GM12878 (cell line): ENCODE measurements around the gene ETS1. TPM values are rescaled to one million over a fixed set of nuclear protein-coding genes. Genes with fewer than 3 reads are reported as not detected.

Experiments
- BACH1 ChIP-seq: fragments of 450-650 bp; IDR thresholded peaks from 2 replicates; pipeline ENCODE4 v1.6.1; 2017; ENCODE audit warnings: mild to moderate bottlenecking, borderline replicate concordance
- CBFB ChIP-seq: IDR thresholded peaks from 2 replicates; pipeline ENCODE4 v1.6.1; 2016; ENCODE audit warnings: antibody characterized with exemption, low read depth
- CHD2 ChIP-seq: IDR thresholded peaks from 2 replicates; pipeline ENCODE4 v1.6.1; 2011; ENCODE audit warnings: low read depth, low read length, improper control_type of control experiment, borderline replicate concordance
- EP300 ChIP-seq, 2 experiments: fragments of 150-350 bp in 1 of 2; IDR thresholded peaks; 2 replicates each; pipeline ENCODE4 v1.6.1; 2011 to 2012; ENCODE audit warnings: low read depth in 2 of 2, low read length in 2 of 2, borderline replicate concordance in 1 of 2, improper control_type of control experiment in 1 of 2, inconsistent platforms in 1 of 2; ENCODE audit not compliant: control insufficient read depth in 1 of 2
- IRF4 ChIP-seq: IDR thresholded peaks from 2 replicates; pipeline ENCODE4 v1.6.1; 2011; ENCODE audit warnings: low read depth, low read length
- KAT2A ChIP-seq: conservative IDR thresholded peaks from 2 replicates; pipeline ENCODE4 v1.6.1; 2011; ENCODE audit warnings: low read depth, low read length; ENCODE audit not compliant: control insufficient read depth
- MEF2A ChIP-seq: IDR thresholded peaks from 2 replicates; pipeline ENCODE4 v1.6.1; 2011; ENCODE audit warnings: low read depth, mild to moderate bottlenecking, low read length, moderate library complexity; ENCODE audit not compliant: insufficient read depth
- PAX5 ChIP-seq: IDR thresholded peaks from 2 replicates; pipeline ENCODE4 v1.6.1; 2011; ENCODE audit warnings: low read depth, low read length, borderline replicate concordance
- POU2F2 ChIP-seq: IDR thresholded peaks from 3 replicates; pipeline ENCODE4 v1.6.1; 2011; ENCODE audit warnings: low read depth, mild to moderate bottlenecking, low read length, borderline replicate concordance
- RUNX3 ChIP-seq: IDR thresholded peaks from 2 replicates; pipeline ENCODE4 v1.6.1; 2012; ENCODE audit warnings: low read length, inconsistent platforms
- SIN3A ChIP-seq: IDR thresholded peaks from 2 replicates; pipeline ENCODE4 v1.6.1; 2012; ENCODE audit warnings: low read depth, low read length, improper control_type of control experiment
- SMAD5 ChIP-seq: IDR thresholded peaks from 2 replicates; pipeline ENCODE4 v1.6.1; 2016; ENCODE audit warnings: antibody characterized with exemption, low read depth
- SP1 ChIP-seq: IDR thresholded peaks from one replicate; pipeline ENCODE4 v1.6.1; 2011; ENCODE audit warnings: low read depth, low read length
- SUPT20H ChIP-seq: IDR thresholded peaks from 2 replicates; pipeline ENCODE4 v1.6.1; 2011; ENCODE audit warnings: low read depth, mild to moderate bottlenecking, low read length, moderate library complexity, borderline replicate concordance; ENCODE audit not compliant: control insufficient read depth
- TAF1 ChIP-seq: IDR thresholded peaks from 2 replicates; pipeline ENCODE4 v1.6.1; 2011; ENCODE audit warnings: mild to moderate bottlenecking, low read depth, low read length, borderline replicate concordance
- TCF12 ChIP-seq: IDR thresholded peaks from 2 replicates; pipeline ENCODE4 v1.6.1; 2011; ENCODE audit warnings: low read depth, mild to moderate bottlenecking, low read length
- ZNF207 ChIP-seq: fragments of 450-650 bp; IDR thresholded peaks from 2 replicates; pipeline ENCODE4 v1.6.1; 2014; ENCODE audit warnings: antibody characterized with exemption, mild to moderate bottlenecking, borderline replicate concordance
- ZNF384 ChIP-seq: IDR thresholded peaks from 2 replicates; pipeline ENCODE4 v1.6.1; 2012; ENCODE audit warnings: low read depth, mild to moderate bottlenecking, low read length, improper control_type of control experiment, borderline replicate concordance
- ZNF622 ChIP-seq: fragments of 450-650 bp; IDR thresholded peaks from 2 replicates; pipeline ENCODE4 v1.6.1; 2017; ENCODE audit warnings: mild to moderate bottlenecking, inconsistent platforms
- polyA plus RNA-seq, 11 experiments: library from polyadenylated mRNA; depleted of rRNA in 4 of 11; unstranded in 6 of 11; stranded (reverse) in 5 of 11; fragments of >200 nt; fragmentation: Nextera tagmentation in 4 of 11; fragmentation: Illumina TruSeq in 1 of 11; extraction: Ambion mirVana in 4 of 11; extraction: Trizol in 1 of 11; gene quantifications; 1 replicate in 1 of 11; 2 replicates in 10 of 11; pipeline versions ENCODE4 v1.2.1 to v1.2.3, GENCODE V29; 2011 to 2016; ENCODE audit warnings: inconsistent platforms in 2 of 11, missing spikeins in 2 of 11, low read depth in 1 of 11
- total RNA-seq, 4 experiments: library from RNA; depleted of rRNA in 3 of 4; stranded (reverse); fragments of >200 nt in 3 of 4; fragmentation: Illumina TruSeq in 1 of 4; extraction: Trizol in 1 of 4; gene quantifications; 2 replicates each; pipeline versions ENCODE4 v1.2.1 to v1.2.3, GENCODE V29; 2013 to 2021
- TF ChIP-seq, protein P1 (sequence below): IDR thresholded peaks from 2 replicates; pipeline ENCODE4 v1.6.1; 2012; ENCODE audit warnings: mild to moderate bottlenecking, low read depth, low read length
- TF ChIP-seq, protein P2 (sequence below): fragments of 450-650 bp; IDR thresholded peaks from 2 replicates; pipeline ENCODE4 v1.6.1; 2017; ENCODE audit warnings: mild to moderate bottlenecking, low read depth, inconsistent platforms; ENCODE audit not compliant: poor library complexity, severe bottlenecking
- TF ChIP-seq, protein P3 (sequence below): IDR thresholded peaks from 2 replicates; pipeline ENCODE4 v1.6.1; 2011; ENCODE audit warnings: borderline replicate concordance, low read depth, mild to moderate bottlenecking, moderate library complexity, mixed read lengths, low read length; ENCODE audit not compliant: insufficient read depth; ENCODE audit errors: extremely low read length

The ETS1 gene
- total and polyA plus RNA-seq, 10 of the 15 experiments (the other 5 are each of a cell fraction or from before 2014, with no cell fraction given), result 12.5 to 112 (median 55.5) TPM

DNA sequence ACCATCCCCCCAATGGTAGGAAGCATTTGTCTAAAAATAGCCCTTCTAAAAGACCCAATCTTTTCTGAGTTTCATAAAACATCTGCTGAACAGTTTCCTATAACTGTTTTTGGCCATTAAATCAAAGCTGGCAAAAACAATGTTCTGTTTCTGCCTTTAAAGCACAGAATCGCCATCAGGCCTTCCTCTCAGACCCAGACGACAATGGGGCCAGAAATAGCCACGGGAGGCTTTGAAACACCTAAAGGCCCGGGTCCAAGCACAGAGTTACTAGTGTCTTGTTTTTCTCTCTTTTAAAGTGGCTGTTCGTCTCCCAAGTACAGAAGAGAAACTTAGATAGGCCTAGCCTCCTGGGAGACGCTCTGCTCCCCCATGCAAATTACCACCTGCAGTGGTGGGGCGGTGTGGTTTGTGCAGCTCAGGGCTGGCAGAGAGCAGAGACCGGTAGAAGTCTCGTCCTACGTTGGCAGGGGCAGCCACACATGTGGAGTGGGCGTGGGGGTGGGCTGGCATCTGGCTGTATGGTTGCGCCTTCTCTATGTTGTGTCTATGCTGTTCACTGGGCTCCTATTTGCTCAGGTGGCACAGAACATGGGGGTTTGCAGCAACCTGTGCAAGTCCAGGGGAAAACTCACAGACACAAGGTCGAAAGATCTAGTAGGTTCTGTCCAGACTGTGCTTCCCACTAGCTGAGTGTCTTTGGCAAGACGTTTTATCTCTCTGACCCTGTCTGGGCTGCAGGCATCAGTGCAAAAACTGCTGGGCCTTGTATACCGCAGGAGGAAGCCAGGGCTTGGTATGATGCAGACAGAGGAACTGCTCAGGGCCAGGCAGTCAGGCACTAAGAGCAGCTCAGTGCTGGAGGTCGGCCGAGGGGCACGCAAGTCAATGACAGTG lies 23.6 kb upstream of the ETS1 start (continued):
- TF ChIP-seq TAF1, result peak; percentile 69; the same call in 1 of the 2 replicates
- TF ChIP-seq PAX5, result 0 out of 2 replicates have a peak, but pooled peaks have one; percentile 31
- 0 out of 2 replicates have a peak, but pooled peaks have one; percentile 47 for TF ChIP-seq MEF2A
- TF ChIP-seq BACH1, result 0 out of 2 replicates have a peak, but pooled peaks have one; percentile 54
- peak; percentile 79 for TF ChIP-seq RUNX3
- peak; percentile 34; the same call in 1 of the 2 replicates for TF ChIP-seq IRF4
- TF ChIP-seq ZNF207, result 0 out of 2 replicates have a peak, but pooled peaks have one; percentile 30
- TF ChIP-seq, protein P1, sequence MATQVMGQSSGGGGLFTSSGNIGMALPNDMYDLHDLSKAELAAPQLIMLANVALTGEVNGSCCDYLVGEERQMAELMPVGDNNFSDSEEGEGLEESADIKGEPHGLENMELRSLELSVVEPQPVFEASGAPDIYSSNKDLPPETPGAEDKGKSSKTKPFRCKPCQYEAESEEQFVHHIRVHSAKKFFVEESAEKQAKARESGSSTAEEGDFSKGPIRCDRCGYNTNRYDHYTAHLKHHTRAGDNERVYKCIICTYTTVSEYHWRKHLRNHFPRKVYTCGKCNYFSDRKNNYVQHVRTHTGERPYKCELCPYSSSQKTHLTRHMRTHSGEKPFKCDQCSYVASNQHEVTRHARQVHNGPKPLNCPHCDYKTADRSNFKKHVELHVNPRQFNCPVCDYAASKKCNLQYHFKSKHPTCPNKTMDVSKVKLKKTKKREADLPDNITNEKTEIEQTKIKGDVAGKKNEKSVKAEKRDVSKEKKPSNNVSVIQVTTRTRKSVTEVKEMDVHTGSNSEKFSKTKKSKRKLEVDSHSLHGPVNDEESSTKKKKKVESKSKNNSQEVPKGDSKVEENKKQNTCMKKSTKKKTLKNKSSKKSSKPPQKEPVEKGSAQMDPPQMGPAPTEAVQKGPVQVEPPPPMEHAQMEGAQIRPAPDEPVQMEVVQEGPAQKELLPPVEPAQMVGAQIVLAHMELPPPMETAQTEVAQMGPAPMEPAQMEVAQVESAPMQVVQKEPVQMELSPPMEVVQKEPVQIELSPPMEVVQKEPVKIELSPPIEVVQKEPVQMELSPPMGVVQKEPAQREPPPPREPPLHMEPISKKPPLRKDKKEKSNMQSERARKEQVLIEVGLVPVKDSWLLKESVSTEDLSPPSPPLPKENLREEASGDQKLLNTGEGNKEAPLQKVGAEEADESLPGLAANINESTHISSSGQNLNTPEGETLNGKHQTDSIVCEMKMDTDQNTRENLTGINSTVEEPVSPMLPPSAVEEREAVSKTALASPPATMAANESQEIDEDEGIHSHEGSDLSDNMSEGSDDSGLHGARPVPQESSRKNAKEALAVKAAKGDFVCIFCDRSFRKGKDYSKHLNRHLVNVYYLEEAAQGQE, result no peak
- TF ChIP-seq TCF12, result peak; percentile 96
- TF ChIP-seq SP1, result peak; percentile 53
- TF ChIP-seq CHD2, result peak; percentile 74; the same call in 1 of the 2 replicates
- TF ChIP-seq, protein P2, sequence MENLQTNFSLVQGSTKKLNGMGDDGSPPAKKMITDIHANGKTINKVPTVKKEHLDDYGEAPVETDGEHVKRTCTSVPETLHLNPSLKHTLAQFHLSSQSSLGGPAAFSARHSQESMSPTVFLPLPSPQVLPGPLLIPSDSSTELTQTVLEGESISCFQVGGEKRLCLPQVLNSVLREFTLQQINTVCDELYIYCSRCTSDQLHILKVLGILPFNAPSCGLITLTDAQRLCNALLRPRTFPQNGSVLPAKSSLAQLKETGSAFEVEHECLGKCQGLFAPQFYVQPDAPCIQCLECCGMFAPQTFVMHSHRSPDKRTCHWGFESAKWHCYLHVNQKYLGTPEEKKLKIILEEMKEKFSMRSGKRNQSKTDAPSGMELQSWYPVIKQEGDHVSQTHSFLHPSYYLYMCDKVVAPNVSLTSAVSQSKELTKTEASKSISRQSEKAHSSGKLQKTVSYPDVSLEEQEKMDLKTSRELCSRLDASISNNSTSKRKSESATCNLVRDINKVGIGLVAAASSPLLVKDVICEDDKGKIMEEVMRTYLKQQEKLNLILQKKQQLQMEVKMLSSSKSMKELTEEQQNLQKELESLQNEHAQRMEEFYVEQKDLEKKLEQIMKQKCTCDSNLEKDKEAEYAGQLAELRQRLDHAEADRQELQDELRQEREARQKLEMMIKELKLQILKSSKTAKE, result peak; percentile 73
- TF ChIP-seq EP300 (IDR thresholded peaks at IDR 0.05; ENCODE audit: borderline replicate concordance in 1 of 2, control insufficient read depth in 1 of 2, low read depth in 2 of 2, low read length in 2 of 2), result peak; percentile 42 to 86; a peak in 3 of 4 replicates
- TF ChIP-seq, protein P3, sequence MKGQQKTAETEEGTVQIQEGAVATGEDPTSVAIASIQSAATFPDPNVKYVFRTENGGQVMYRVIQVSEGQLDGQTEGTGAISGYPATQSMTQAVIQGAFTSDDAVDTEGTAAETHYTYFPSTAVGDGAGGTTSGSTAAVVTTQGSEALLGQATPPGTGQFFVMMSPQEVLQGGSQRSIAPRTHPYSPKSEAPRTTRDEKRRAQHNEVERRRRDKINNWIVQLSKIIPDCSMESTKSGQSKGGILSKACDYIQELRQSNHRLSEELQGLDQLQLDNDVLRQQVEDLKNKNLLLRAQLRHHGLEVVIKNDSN, result no peak
- no peak for TF ChIP-seq SIN3A
- TF ChIP-seq SUPT20H, result no peak
- TF ChIP-seq CBFB, result peak; percentile 73; the same call in 1 of the 2 replicates
- 0 out of 2 replicates have a peak, but pooled peaks have one; percentile 18 for TF ChIP-seq ZNF384
- TF ChIP-seq SMAD5, result 0 out of 2 replicates have a peak, but pooled peaks have one; percentile 55
- TF ChIP-seq KAT2A, result no peak
- TF ChIP-seq POU2F2, result peak; percentile 99
- no peak for TF ChIP-seq ZNF622
